Heart left ventricle (tissue), 16 donors: ENCODE data around the gene UCKL1. TPM values are rescaled to one million over a fixed set of nuclear protein-coding genes. Genes with fewer than 3 reads are reported as not detected.

ENCODE experiments used
- ATAC-seq, 4 donors: fragments of 200-7000 bp; cut with Tn5 transposase; one replicate each; pipeline ENCODE4 v1.9.1; 2020 to 2022; ENCODE audit warnings: moderate library complexity in 4 of 4, mild to moderate bottlenecking in 3 of 4, moderate number of reproducible peaks in 1 of 4
- DNase-seq, 5 donors: peaks; one replicate each; pipeline ENCODE4 v3.0.0-alpha.2; 2020
- H3K27ac ChIP-seq, 12 donors: fragments of 200-600 bp; sonication (generic) in 4 of 12; one replicate each; pipeline versions ENCODE4 v1.5.0 to v1.8.0; 2016 to 2022; ENCODE audit warnings: mild to moderate bottlenecking in 2 of 12
- H3K27me3 ChIP-seq, 9 donors: fragments of 200-600 bp; sonication (generic) in 2 of 9; one replicate each; pipeline versions ENCODE4 v1.5.1 to v1.8.0; 2016 to 2022; ENCODE audit warnings: mild to moderate bottlenecking in 3 of 9
- H3K36me3 ChIP-seq, 9 donors: fragments of 200-600 bp; sonication (generic) in 2 of 9; one replicate each; pipeline versions ENCODE4 v1.5.0 to v1.8.0; 2018 to 2022; ENCODE audit warnings: mild to moderate bottlenecking in 2 of 9
- H3K4me1 ChIP-seq, 12 donors: fragments of 200-600 bp; sonication (generic) in 4 of 12; one replicate each; pipeline versions ENCODE4 v1.5.0 to v1.8.0; 2016 to 2022; ENCODE audit warnings: mild to moderate bottlenecking in 3 of 12
- H3K4me3 ChIP-seq, 12 donors: fragments of 200-600 bp; sonication (generic) in 4 of 12; one replicate each; pipeline versions ENCODE4 v1.5.0 to v1.8.0; 2017 to 2022; ENCODE audit warnings: mild to moderate bottlenecking in 9 of 12, moderate library complexity in 4 of 12
- H3K9me3 ChIP-seq, 12 donors: fragments of 200-600 bp; sonication (generic) in 4 of 12; one replicate each; pipeline versions ENCODE4 v1.5.0 to v1.8.0; 2016 to 2022; ENCODE audit warnings: mild to moderate bottlenecking in 1 of 12
- CTCF ChIP-seq, 12 donors: fragments of 200-600 bp; sonication (generic) in 4 of 12; IDR thresholded peaks; one replicate each; pipeline versions ENCODE4 v1.5.0 to v1.8.0; 2018 to 2022; ENCODE audit warnings: antibody characterized with exemption in 12 of 12, mild to moderate bottlenecking in 5 of 12
- POLR2A ChIP-seq, 2 donors: fragments of 450-650 bp; IDR thresholded peaks; one replicate each; pipeline ENCODE4 v1.6.1; 2017; ENCODE audit warnings: antibody characterized with exemption in 2 of 2, mild to moderate bottlenecking in 2 of 2, moderate library complexity in 2 of 2
- WGBS, 4 donors: extraction: QIAGEN DNeasy Blood & Tissue Kit in 2 of 4; methylation state at CpG; one replicate each; pipeline versions ENCODE4 v1.1.5 to v1.1.7; 2013 to 2018; 5-methylcytosine and 5-hydroxymethylcytosine counted together
- intact Hi-C, 10 donors: fragments of 100-400 bp; cut with DNase I; formaldehyde crosslinking; loops; one replicate each; pipeline versions ENCODE4 v1.11.1 to v1.14.2; 2022
- long read RNA-seq, 3 donors: library from polyadenylated mRNA; unstranded; transcript quantifications; one replicate each; pipeline ENCODE4 v2.0.0, GENCODE V29; 2020 to 2021
- polyA plus RNA-seq, 2 donors: library from polyadenylated mRNA; stranded (reverse); fragments of 200-250 nt; gene quantifications; one replicate each; pipeline ENCODE4 v1.2.3, GENCODE V29; 2013
- total RNA-seq, 9 donors: library from RNA; depleted of rRNA in 2 of 9; stranded (reverse); fragments of >200 nt in 2 of 9; fragmentation: NEBNext Ultra II Directional in 3 of 9; extraction: Animal tissue kit (Norgen Biotek cat#: 25700) in 3 of 9; gene quantifications; one replicate each; pipeline versions ENCODE4 v1.1.0 to v1.2.4, GENCODE V29; 2016 to 2023
- donor health status: ischemic (EF 13 %, LVEDD 7.1; RV severe dilation, severe dysfunction).
- donor health status: healthy with polysubstance abuse.
- donor health status: DM: no; HTN: yes; CAD: no.
- donor health status: DM: no; HTN: no; CAD: no.
- donor health status: ischemic (EF 25% LVEDD 6.9; RV normal size, moderate dysfunction).
- donor health status: ischemic (EF 25% LVEDD 5.7; RV mildly dilated, moderate dysfunction).
- donor health status: healthy.
- donor health status: DM: yes; HTN: yes; CAD: no.
- donor health status: ischemic (EF 35%, LVEDD 5.7; RV mildly dilated, moderate dysfunction).
- donor health status: nonischemic (EF 11% LVEDD 7.7; RV severe dilation, severe dysfunction).
- donor health status: DM: yes; HTN: yes; CAD: no.
- donor health status: PGD.
- donor health status: ischemic (EF 29% LVEDD 5.4; RV normal size, mild dysfunction).
- donor health status: nonischemic (EF 23%, LVEDD 6.1; RV moderate dilation, normal function).

UCKL1 gene
- total RNA-seq (10 to 100 TPM; 27.7 to 43.8 (median 37.5) TPM), polyA plus RNA-seq (10 to 100 TPM; 27.7 to 49.7 TPM)
- long read RNA-seq, donor 1, partial matches to known transcripts: 98 of 169 reads
- long read RNA-seq, donor 1, other reads (novel, unspliced or antisense): 71 of 169 reads
- long read RNA-seq, donor 2, partial matches to known transcripts: 61 of 291 reads
- long read RNA-seq, donor 2, other reads (novel, unspliced or antisense): 230 of 291 reads
- long read RNA-seq, donor 3, partial matches to known transcripts: 41 of 101 reads
- long read RNA-seq, donor 3, other reads (novel, unspliced or antisense): 60 of 101 reads

GRCh38 chr20:63955827-63956663 is at the start of gene UCKL1:
Gene UCKL1 (minus strand): TSS chr20:63956416. CDS start chr20:63956372, 44 bp downstream.
- intact Hi-C loops: loop anchor here in 1 of 10 donors (2.0 kb wide), 1 partner anchor 47 kb away; no protein-coding TSS in a partner anchor
- Histone ChIP-seq H3K27me3 (no peaks in the 10 kb centered on the region), H3K4me1 (peaks cover 0 to 63% (median 52%) of the 10 kb centered on the region in 12 donors), H3K36me3 (peaks cover 0 to 22% (median 9%) of the 10 kb centered on the region in 9 donors), H3K27ac (peak within 1 kb of the TSS; percentile 88 to 99 (median 98)), H3K4me3 (peak within 1 kb of the TSS; percentile 58 to 100 (median 96)), H3K9me3 (no peaks in the 10 kb centered on the region)
- peak; percentile 56 to 85 (median 82) for ATAC-seq
- 0 to 1% (median 0%) methylated on average over 38 to 105 of the region's 105 CpGs for WGBS, 4 donors
- peak; percentile 93 to 96 (median 95) for DNase-seq
- TF ChIP-seq CTCF (IDR thresholded peaks at IDR 0.05) (peak in 5 of 12 donors; percentile 1 to 27 (median 10)), POLR2A (IDR thresholded peaks at IDR 0.05) (peak; percentile 31 to 91)

- Histone ChIP-seq H3K27ac (peak overlapping the region in 1 of 12 donors; percentile 14), H3K27me3 (no peaks in the 10 kb centered on the region), H3K4me1 (peaks cover 0 to 19% (median 0%) of the 10 kb centered on the region in 12 donors), H3K36me3 (peaks cover 0 to 97% (median 89%) of the 10 kb centered on the region in 9 donors), H3K4me3 (no peak overlapping the region), H3K9me3 (peaks cover 0 to 4% (median 0%) of the 10 kb centered on the region in 12 donors)
- TF ChIP-seq POLR2A (IDR thresholded peaks at IDR 0.05): no peak
- no peak for TF ChIP-seq CTCF (IDR thresholded peaks at IDR 0.05)
- intact Hi-C loops: loop anchor here in 1 of 10 donors (10.0 kb wide), 1 partner anchor 119 kb away; no protein-coding TSS in a partner anchor
- DNase-seq (no peak), ATAC-seq (no peak)
- WGBS, 4 donors: 76 to 88% (median 82%) methylated on average over 6 of the region's 6 CpGs
Measured at GRCh38 chr20:64005394-64005793, 49.2 kb upstream of the UCKL1 start.

- no peak for ATAC-seq
- Histone ChIP-seq H3K36me3 (peaks cover 0 to 97% (median 90%) of the 10 kb centered on the region in 9 donors), H3K27ac (peak overlapping the region in 1 of 12 donors; percentile 14), H3K27me3 (no peaks in the 10 kb centered on the region), H3K4me3 (no peak overlapping the region), H3K9me3 (peaks cover 0 to 4% (median 0%) of the 10 kb centered on the region in 12 donors), H3K4me1 (peaks cover 0 to 19% (median 0%) of the 10 kb centered on the region in 12 donors)
- intact Hi-C loops: loop anchor here in 1 of 10 donors (10.0 kb wide), 1 partner anchor 121 kb away; no protein-coding TSS in a partner anchor
- no peak for DNase-seq
- 66 to 86% (median 80%) methylated on average over 5 to 7 of the region's 7 CpGs for WGBS, 4 donors
- no peak for TF ChIP-seq CTCF (IDR thresholded peaks at IDR 0.05)
- TF ChIP-seq POLR2A (IDR thresholded peaks at IDR 0.05): no peak
Measured at GRCh38 chr20:64003960-64004725, 47.9 kb upstream of the UCKL1 start.
